Raji (cell line): ENCODE measurements around the gene ZNF526.

Experiments used
- POLR2A ChIP-seq: IDR thresholded peaks from 2 replicates; pipeline ENCODE4 v1.6.1; 2011; ENCODE audit warnings: low read depth, low read length, control low read depth; ENCODE audit not compliant: insufficient read depth

The ZNF526 gene

DNA sequence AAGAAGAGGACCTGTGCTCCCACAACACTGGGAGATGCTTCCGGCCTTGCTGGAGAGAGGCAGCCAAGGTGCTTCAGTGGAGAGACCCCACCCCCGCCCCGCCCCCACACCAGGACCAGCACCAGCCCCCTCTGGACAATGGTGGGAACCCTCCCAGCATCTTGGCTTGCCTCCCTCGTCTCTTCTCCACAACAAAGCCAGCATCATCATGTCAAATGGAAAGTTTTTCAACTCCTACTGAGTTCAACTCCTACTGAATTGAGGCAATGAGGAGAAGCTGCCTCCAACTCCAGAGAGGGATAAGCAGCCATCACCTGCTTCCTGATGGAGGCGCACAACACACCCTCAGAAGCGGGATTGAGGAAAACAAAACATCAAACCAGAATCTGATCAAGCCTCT is 15.4 kb upstream of the ZNF526 start:
- TF ChIP-seq POLR2A: no peak

DNA sequence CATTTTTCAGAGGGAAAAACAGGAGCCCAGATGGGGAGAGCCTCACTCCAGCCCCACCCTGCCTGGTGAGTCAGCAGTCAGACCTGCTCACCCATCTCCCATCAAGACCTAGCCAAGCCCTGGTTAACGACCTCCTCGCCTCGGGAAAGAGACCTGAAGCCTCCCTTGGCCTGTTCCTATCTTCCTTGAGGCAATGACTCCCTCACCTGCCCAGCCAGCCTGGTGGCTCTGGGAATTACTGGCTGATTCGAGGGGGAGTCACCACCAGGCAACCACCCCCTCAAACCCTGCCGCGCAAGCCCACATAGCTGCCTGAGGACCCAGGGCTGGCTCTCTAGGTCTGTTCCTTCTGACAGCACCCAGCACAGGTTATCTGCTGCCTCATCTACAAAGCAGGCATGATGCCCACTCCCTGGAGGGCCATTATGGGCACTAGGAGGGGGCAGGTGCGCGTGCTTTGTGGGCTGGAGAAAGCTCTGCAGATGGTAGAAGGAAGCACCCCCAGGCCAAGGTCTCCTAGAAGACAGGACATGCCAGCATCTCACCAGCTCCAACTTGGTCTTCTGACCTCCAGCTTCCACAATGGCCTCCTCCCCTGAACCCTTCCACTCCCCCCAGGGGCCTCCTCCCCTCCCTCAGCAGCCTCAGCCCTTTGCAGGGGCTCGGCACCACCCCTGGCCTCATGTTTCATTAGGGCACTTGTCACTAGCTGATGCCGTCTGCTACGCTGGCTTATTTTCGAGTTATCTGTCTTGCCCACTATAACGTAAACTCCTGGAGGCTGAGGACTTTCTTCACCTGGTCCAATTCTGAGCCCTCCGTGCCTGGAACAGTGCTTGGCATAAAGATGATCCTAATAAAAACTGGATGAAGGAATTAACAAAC is 13.0 kb upstream of the ZNF526 start:
- TF ChIP-seq POLR2A: no peak

GRCh38 chr19:42207767-42208271 is 12.3 kb upstream of the ZNF526 start:
- TF ChIP-seq POLR2A: no peak

DNA sequence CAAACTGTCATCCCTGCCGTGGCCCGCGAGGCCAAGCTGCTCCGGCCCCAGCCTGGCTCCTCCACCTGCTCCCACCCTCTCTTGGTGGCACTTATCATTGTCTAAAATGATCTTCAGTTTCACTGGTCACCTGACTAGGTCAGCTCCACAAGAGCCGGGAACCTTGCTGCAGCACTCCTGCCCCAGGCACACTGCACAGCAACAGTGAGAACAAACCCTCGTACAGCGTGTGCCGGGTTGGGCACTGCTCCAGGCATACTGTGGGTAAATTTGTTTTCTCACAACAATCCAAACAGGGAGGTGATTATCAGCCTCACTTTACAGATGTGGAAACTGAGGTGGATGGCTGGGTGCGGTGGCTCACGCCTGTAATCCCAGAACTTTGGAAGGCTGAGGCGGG is 11.5 kb upstream of the ZNF526 start:
- TF ChIP-seq POLR2A: no peak

DNA sequence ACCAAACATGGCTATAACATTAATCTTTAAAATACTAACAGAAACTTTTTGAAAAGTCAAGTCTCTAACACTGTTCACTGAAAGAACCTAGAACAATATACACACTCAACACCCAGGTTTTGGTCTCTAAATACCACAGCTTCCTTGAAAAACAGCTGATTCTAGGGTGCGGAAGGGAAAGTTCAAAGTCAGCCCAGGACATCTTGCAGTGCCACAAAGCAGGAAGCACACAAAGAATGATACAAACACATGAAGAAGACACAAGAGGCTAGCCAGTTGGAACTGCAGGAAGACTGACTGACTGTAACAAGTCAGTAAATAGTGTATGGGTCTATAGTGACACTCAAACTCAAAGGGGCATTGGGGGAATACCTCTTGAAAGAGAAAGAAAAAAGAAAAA is 7.2 kb upstream of the ZNF526 start:
- TF ChIP-seq POLR2A: no peak

DNA sequence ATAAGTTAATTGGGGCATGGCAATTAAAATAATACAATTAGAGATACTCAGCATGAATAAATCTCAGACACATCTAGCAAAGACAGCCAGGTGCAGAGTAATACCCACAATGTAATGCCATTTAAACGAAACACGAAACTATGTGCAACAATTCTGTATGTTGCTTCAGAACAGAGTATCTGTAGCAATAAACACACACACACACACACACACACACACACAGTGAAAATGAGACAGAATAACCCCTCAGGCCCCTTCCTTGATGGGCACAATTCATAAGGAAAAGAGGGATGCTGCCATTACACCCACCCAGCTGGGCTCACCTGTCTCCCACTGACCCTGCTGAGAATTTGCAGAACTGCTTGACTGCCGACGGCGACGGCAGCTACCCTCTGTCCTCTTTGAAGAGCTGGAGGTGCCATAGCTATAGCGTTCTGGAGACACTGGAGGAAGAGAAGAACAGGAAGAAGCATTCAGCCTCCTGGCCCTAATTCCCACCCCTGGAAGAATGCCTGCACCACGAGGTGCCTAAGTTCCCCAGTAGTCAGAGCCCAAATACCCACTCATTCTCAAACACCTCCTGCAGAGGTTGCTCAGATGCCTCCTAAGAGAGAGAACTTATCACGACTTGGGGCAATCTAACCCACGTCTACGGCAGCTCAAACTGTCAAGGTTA is 5.2 kb upstream of the ZNF526 start:
- no peak for TF ChIP-seq POLR2A

GRCh38 chr19:42216653-42217519 is 3.2 kb upstream of the ZNF526 start:
- TF ChIP-seq POLR2A: no peak

DNA sequence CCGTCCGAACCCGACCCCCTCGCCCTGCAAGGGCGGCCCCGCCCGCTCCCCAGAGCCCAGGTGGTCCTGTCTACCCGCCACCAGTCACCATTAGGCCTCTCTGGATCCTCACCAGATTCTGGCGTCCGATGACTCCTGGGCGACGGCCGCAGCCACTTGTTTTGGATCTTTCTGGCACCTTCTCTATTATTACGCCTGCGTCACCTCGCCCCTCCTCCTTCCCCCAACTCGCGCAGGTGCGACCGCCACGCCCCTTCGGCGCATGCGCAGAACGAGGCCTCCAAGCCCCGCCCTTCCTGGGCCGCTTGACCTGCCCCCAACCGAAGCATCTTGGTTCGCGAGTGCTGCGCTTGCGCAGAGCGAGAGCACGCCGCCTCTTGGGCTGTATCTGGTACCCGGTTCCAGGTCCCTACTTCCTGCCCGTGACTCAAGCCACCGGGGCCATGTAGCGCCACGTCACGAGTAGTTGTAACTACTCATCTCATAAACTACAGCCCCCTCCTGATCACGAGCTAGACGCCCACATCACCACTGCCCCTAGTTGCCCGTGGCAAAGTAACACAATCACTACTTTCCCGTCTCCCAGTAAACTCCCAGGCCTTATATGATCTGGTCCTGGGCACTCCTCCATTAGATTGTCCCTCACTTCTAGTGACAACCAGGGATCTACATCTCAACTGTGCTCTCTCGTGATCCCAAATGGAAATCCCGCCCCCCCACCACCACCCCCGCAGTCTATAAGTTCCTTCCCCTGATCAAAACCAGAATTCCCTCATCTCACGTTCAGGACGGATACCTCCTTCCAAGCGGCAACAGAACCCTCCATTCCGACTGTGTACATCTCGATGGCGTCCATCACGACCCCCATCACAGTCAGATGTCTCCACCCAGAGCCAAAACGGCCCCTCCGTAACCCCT is 2.3 kb upstream of the ZNF526 start, which contains the start of gene DEDD2:
TSS of gene DEDD2 (minus strand) at position 158 of the 918 bp plus-strand sequence. CDS start 670 bp downstream, outside the sequence.
- TF ChIP-seq POLR2A: peak; percentile 92

- no peak for TF ChIP-seq POLR2A
Measured at GRCh38 chr19:42220751-42221097, 612 bp downstream of the ZNF526 start.

GRCh38 chr19:42224940-42225717 is 5.0 kb downstream of the ZNF526 start:
- TF ChIP-seq POLR2A: no peak

DNA sequence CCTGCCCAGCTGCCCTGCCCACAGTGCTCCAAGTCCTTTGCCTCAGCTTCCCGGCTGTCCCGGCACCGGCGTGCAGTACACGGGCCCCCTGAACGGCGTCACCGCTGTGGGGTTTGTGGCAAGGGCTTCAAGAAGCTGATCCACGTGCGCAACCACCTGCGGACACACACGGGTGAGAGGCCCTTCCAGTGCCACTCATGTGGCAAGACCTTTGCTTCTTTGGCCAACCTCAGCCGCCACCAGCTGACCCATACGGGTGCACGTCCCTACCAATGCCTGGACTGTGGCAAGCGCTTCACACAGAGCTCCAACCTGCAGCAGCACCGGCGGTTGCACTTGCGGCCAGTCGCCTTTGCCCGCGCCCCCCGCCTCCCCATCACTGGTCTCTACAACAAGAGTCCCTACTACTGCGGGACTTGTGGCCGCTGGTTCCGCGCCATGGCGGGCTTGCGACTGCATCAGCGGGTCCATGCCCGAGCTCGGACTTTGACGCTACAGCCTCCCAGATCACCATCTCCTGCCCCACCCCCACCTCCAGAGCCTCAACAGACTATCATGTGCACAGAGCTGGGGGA is 5.7 kb downstream of the ZNF526 start:
- no peak for TF ChIP-seq POLR2A

DNA sequence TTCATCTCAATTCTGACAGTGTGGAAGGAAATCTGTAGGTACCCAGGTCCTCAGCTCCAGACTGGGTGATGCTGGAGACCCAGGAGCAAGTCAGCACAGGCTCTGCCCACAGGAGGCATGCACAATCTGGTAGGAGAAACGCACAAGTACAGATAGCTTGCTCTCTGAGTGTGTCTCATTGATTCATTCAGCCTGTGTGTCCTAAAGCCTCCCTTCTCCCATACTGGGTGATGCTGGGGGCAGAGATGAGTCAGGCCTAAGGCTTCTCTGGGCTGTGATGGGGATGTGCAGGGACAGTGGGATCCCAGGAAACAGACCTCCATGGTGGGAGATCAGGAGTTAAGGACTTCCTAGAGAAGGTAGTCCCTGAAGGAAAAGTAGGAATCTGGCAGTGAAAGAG is 6.8 kb downstream of the ZNF526 start:
- TF ChIP-seq POLR2A: no peak

GRCh38 chr19:42228641-42229040 is 8.5 kb downstream of the ZNF526 start:
- no peak for TF ChIP-seq POLR2A

DNA sequence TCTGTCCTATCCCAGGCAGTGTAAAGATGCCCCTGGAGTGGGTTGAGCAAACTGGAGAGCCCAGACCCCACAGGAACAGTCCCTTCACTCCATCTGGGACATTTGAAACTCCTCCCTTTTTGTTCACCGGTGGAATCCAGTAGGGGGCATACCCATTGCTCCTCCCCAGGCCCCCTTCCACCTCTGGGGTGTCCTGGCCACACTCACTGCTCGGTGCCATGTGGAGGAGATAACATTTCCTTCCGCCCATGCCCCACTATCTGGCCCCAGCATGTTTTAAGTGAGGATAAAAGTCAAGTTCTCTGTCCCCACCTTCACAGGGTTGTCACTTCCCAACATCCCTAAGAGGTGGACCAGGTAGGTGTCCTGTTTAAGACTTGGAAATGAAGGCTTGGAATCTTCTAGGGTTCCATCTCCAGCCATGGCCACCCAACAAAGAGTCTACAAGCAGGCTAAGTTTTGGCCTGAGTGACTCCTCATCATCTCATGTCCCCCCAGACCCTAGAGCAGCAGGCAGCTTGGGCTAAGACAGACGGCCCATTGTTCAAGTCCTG is 9.3 kb downstream of the ZNF526 start:
- no peak for TF ChIP-seq POLR2A
